Glutamatergic neuron (in vitro differentiated cells): ENCODE data around the gene CCDC192. TPM values are rescaled to one million over a fixed set of nuclear protein-coding genes. Genes with fewer than 3 reads are reported as not detected.

Source experiments
- DNase-seq: peaks from one replicate; pipeline ENCODE4 v3.0.0; 2022
- H3K27ac Mint-ChIP-seq: one replicate; pipeline ENCODE4 v1.8.0; 2020; ENCODE audit warnings: mild to moderate bottlenecking, mixed read lengths, inconsistent platforms; ENCODE audit not compliant: unreplicated experiment
- H3K27me3 Mint-ChIP-seq: one replicate; pipeline ENCODE4 v1.8.0; 2020; ENCODE audit warnings: mild to moderate bottlenecking, moderate library complexity, mixed read lengths, inconsistent platforms; ENCODE audit not compliant: unreplicated experiment
- H3K36me3 Mint-ChIP-seq: one replicate; pipeline ENCODE4 v1.8.0; 2020; ENCODE audit warnings: mild to moderate bottlenecking, mixed read lengths, inconsistent platforms; ENCODE audit not compliant: unreplicated experiment
- H3K4me1 Mint-ChIP-seq: one replicate; pipeline ENCODE4 v1.8.0; 2020; ENCODE audit warnings: mild to moderate bottlenecking, low read depth, mixed read lengths, inconsistent platforms; ENCODE audit not compliant: unreplicated experiment
- H3K4me3 Mint-ChIP-seq: one replicate; pipeline ENCODE4 v1.8.0; 2020; ENCODE audit warnings: mild to moderate bottlenecking, mixed read lengths, inconsistent platforms; ENCODE audit not compliant: unreplicated experiment
- H3K9me3 Mint-ChIP-seq: one replicate; pipeline ENCODE4 v1.8.0; 2020; ENCODE audit warnings: mild to moderate bottlenecking, moderate library complexity, mixed read lengths, inconsistent platforms; ENCODE audit not compliant: unreplicated experiment
- total RNA-seq: library from RNA; stranded (reverse); fragmentation: NEBNext Ultra II Directional; extraction: Animal tissue kit (Norgen Biotek cat#: 25700); gene quantifications from one replicate; pipeline ENCODE4 v1.2.1, GENCODE V29; 2021; ENCODE audit not compliant: unreplicated experiment
- TF ChIP-seq, protein P1 (sequence below): fragments of 200-600 bp; sonication (generic); IDR thresholded peaks from one replicate; pipeline ENCODE4 v1.5.0; 2021; ENCODE audit not compliant: partially characterized antibody, unreplicated experiment

Gene CCDC192
- total RNA-seq, 1 donor from 2014 or later: not detected

DNA sequence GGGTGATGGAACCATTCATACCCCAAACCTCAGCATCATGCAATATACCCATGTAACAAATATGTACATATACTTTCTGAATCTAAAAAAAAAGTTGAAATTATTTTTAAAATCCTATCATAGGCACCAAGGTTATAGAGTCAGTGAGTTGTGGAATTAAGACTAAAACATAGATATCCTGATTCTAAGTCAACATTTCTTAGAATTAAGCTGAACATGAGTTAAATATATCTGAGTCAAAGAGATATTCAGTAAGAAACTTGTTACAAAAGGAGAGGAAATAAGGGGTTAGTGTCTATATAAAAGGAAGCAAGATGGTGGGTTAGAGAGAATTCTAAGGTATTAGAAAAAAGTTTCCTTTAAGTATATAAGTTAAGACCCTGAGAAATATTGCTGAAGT, 89.9 kb downstream of the CCDC192 start:
- H3K27me3 Mint-ChIP-seq: no peaks in the 10 kb centered on the region
- no peaks in the 10 kb centered on the region for H3K4me1 Mint-ChIP-seq
- H3K27ac Mint-ChIP-seq: no peak overlapping the region
- no peaks in the 10 kb centered on the region for H3K36me3 Mint-ChIP-seq
- TF ChIP-seq, protein P1, sequence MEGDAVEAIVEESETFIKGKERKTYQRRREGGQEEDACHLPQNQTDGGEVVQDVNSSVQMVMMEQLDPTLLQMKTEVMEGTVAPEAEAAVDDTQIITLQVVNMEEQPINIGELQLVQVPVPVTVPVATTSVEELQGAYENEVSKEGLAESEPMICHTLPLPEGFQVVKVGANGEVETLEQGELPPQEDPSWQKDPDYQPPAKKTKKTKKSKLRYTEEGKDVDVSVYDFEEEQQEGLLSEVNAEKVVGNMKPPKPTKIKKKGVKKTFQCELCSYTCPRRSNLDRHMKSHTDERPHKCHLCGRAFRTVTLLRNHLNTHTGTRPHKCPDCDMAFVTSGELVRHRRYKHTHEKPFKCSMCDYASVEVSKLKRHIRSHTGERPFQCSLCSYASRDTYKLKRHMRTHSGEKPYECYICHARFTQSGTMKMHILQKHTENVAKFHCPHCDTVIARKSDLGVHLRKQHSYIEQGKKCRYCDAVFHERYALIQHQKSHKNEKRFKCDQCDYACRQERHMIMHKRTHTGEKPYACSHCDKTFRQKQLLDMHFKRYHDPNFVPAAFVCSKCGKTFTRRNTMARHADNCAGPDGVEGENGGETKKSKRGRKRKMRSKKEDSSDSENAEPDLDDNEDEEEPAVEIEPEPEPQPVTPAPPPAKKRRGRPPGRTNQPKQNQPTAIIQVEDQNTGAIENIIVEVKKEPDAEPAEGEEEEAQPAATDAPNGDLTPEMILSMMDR: no peak
- H3K9me3 Mint-ChIP-seq: no peaks in the 10 kb centered on the region
- no peak for DNase-seq
- no peak overlapping the region for H3K4me3 Mint-ChIP-seq

DNA sequence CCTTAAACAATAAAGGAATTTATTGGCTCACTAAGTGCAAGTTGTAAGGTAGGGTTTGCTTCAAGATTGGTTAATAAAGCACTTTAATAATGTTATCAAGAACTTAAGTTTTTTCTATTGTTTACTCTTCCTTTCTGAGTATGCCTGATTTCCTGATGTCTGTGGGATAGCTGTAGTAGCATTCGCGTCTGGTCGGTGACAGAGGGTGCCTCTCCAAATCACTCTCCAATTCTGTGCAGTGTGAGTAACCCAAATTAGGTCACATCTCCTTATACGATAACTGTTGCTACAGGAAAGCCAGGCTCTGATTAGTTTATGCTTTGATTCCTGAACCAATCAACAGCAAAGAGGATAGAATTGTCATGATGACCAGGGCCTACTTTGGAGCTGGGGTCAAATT, 90.7 kb downstream of the CCDC192 start:
- Mint-ChIP-seq H3K36me3 (no peaks in the 10 kb centered on the region), H3K27ac (no peak overlapping the region), H3K4me1 (no peaks in the 10 kb centered on the region), H3K9me3 (no peaks in the 10 kb centered on the region), H3K4me3 (no peak overlapping the region), H3K27me3 (peaks cover 2% of the 10 kb centered on the region)
- no peak for DNase-seq
- TF ChIP-seq, protein P1: no peak

DNA sequence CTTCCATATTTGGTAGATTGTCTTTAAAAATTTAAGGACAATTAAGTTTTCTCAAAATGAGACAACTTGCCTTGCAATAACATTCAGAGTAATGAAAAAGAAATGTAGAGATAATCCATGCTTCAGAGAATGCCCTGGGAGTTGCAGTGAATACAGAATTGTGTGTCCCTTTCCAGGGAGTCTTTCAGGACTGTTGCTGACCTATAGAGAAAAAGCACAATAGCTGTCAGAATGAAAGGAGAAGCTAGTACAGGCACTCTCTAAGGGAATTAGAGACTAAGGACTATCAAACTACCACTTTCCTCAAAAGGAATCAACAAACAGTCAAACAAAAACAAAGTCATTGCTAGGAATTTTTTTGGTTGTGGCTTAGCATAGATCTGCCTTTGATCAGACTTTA, 93.0 kb downstream of the CCDC192 start:
- Mint-ChIP-seq H3K27me3 (peaks cover 3% of the 10 kb centered on the region), H3K4me3 (no peak overlapping the region), H3K9me3 (no peaks in the 10 kb centered on the region), H3K4me1 (no peaks in the 10 kb centered on the region), H3K27ac (no peak overlapping the region), H3K36me3 (no peaks in the 10 kb centered on the region)
- DNase-seq: no peak
- TF ChIP-seq, protein P1: no peak

DNA sequence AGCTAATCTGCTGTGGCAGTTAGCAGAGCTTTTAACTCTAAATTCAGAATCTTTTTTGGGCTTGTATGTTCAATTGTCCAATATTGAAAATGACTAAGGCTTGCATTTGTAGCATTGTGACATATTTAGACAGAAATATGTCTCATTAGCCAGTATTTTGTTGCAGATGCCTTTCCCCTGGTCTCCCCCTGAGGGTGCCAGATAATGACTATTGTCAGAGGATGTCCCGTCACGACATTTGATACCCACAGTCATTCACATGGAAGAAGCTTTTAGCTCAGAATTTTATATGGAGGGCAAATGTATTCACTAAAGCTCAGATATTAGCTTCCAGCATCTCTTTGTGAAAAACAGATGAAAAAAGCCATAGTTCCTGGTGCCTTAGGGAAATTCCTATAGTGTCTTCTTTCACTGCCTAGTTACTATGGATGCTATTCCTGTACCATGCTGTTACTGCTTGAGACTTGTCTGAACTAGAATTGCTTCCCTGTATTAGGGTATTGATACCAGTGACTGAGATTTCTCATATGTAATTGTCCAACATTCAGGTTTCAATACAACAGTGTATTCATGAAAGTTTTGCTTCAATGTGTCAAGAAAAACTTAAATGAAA, 96.2 kb downstream of the CCDC192 start:
- peaks cover 4% of the 10 kb centered on the region for H3K4me1 Mint-ChIP-seq
- no peak overlapping the region for H3K4me3 Mint-ChIP-seq
- peaks cover 2% of the 10 kb centered on the region for H3K9me3 Mint-ChIP-seq
- no peak overlapping the region for H3K27ac Mint-ChIP-seq
- DNase-seq: no peak
- H3K27me3 Mint-ChIP-seq: peaks cover 3% of the 10 kb centered on the region
- TF ChIP-seq, protein P1: no peak
- H3K36me3 Mint-ChIP-seq: no peaks in the 10 kb centered on the region

DNA sequence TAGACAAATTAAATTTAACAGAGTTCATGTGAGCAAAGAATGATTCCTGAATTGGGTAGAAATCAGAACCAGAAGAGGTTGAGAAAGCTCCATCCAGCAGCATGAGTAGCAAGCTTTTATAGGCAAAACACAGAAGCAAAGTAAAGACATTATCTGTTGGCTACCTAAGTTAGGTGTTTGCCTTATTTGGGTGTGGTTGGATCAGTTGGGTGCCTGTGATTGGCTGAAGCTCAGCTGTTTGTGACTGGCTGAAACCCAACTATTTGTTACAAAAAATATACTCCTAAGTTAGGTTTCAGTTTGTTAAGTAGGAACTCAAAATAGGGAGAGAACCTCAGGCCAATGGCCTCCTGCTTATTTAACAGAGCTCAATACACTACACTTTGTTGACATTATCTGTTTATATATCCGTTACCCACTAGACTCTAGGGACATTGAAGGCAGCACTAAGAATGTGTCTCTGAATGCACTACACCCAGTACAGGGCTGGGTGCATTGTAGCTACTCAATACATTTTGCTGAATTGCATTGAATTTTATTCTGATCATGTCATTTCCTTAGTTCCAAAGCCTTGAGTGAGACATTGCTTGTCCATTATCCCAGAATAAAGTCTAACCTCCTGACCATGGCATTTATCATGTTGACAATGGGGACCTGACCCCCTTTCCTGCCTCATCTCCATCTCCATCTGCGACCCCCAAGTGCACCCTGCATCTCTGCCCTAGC, 98.7 kb downstream of the CCDC192 start:
- Mint-ChIP-seq H3K27me3 (peaks cover 3% of the 10 kb centered on the region), H3K36me3 (no peaks in the 10 kb centered on the region), H3K4me3 (no peak overlapping the region), H3K9me3 (peaks cover 2% of the 10 kb centered on the region), H3K27ac (no peak overlapping the region), H3K4me1 (peaks cover 4% of the 10 kb centered on the region)
- no peak for DNase-seq
- TF ChIP-seq, protein P1: no peak
